ENCODE results near the gene WASF2.

- TF ChIP-seq POLR2A (IDR thresholded peaks at IDR 0.05): no peak
- TF ChIP-seq CTCF (IDR thresholded peaks at IDR 0.05): no peak
Observed at GRCh38 chr1:27451343-27451742, 38.6 kb downstream of the WASF2 start.
